ENCODE measurements around the gene MEF2A.

GRCh38 chr15:99631255-99631654 lies 65.5 kb downstream of the MEF2A start:
- TF ChIP-seq ZNF274 (IDR thresholded peaks at IDR 0.05; ENCODE audit: low read depth, low read length) (no peak), YY1 (IDR thresholded peaks at IDR 0.05; ENCODE audit: insufficient read depth, insufficient read length) (no peak), SUZ12 (IDR thresholded peaks at IDR 0.05; ENCODE audit: extremely low read depth, insufficient read depth, insufficient read length) (no peak)

All from NT2/D1 (cell line).